H9 (cell line): ENCODE results near the gene TBC1D24. TPM values are rescaled to one million over a fixed set of nuclear protein-coding genes. Genes with fewer than 3 reads are reported as not detected.

ENCODE experiments used
- DNase-seq: peaks from one replicate; pipeline ENCODE4 v3.0.0-alpha.2; 2017
- H2AFZ ChIP-seq: one replicate; pipeline ENCODE4 v1.6.1; 2013; ENCODE audit warnings: mild to moderate bottlenecking, low read length, control low read depth, moderate library complexity
- H2AK5ac ChIP-seq: 2 replicates; pipeline ENCODE4 v1.6.1; 2013; ENCODE audit warnings: low read length, control low read depth, mixed read lengths; ENCODE audit not compliant: insufficient read length
- H2BK120ac ChIP-seq: one replicate; pipeline ENCODE4 v1.6.1; 2013; ENCODE audit warnings: low read depth, mild to moderate bottlenecking, low read length, control low read depth, inconsistent platforms; ENCODE audit not compliant: poor library complexity, severe bottlenecking
- H2BK12ac ChIP-seq: 2 replicates; pipeline ENCODE4 v1.6.1; 2013; ENCODE audit warnings: low read length, control low read depth, mixed read lengths, low read depth; ENCODE audit not compliant: insufficient read length
- H2BK15ac ChIP-seq: 2 replicates; pipeline ENCODE4 v1.6.1; 2013; ENCODE audit warnings: low read depth, low read length, control low read depth
- H2BK20ac ChIP-seq: one replicate; pipeline ENCODE4 v1.6.1; 2013; ENCODE audit warnings: low read depth, mild to moderate bottlenecking, low read length, control low read depth, inconsistent platforms; ENCODE audit not compliant: poor library complexity, severe bottlenecking
- H2BK5ac ChIP-seq: 2 replicates; pipeline ENCODE4 v1.6.1; 2013; ENCODE audit warnings: low read length, control low read depth, mixed read lengths; ENCODE audit not compliant: insufficient read length
- H3K14ac ChIP-seq: 2 replicates; pipeline ENCODE4 v1.6.1; 2013; ENCODE audit warnings: low read length, control low read depth; ENCODE audit not compliant: insufficient read depth
- H3K18ac ChIP-seq: 2 replicates; pipeline ENCODE4 v1.6.1; 2013; ENCODE audit warnings: low read depth, mild to moderate bottlenecking, mixed read lengths, low read length, control low read depth; ENCODE audit not compliant: insufficient read length
- H3K23ac ChIP-seq: 2 replicates; pipeline ENCODE4 v1.6.1; 2013; ENCODE audit warnings: low read length, control low read depth, mixed read lengths, low read depth; ENCODE audit not compliant: insufficient read length
- H3K23me2 ChIP-seq: 2 replicates; pipeline ENCODE4 v1.6.1; 2013; ENCODE audit warnings: low read depth, mild to moderate bottlenecking, mixed read lengths, low read length, control low read depth; ENCODE audit not compliant: insufficient read length, poor library complexity, severe bottlenecking
- H3K27ac ChIP-seq: 2 replicates; pipeline ENCODE4 v1.5.1; 2013; ENCODE audit warnings: low read length, control low read depth, mixed read lengths, low read depth; ENCODE audit not compliant: insufficient read length
- H3K27me3 ChIP-seq: 2 replicates; pipeline ENCODE4 v1.6.1; 2013; ENCODE audit warnings: low read length, control low read depth, inconsistent platforms; ENCODE audit not compliant: insufficient read depth
- H3K4ac ChIP-seq: 2 replicates; pipeline ENCODE4 v1.6.1; 2013; ENCODE audit warnings: low read depth, mild to moderate bottlenecking, control low read depth, inconsistent platforms, low read length, moderate library complexity
- H3K4me1 ChIP-seq: 2 replicates; pipeline ENCODE4 v1.6.1; 2013; ENCODE audit warnings: low read length, control low read depth, inconsistent platforms; ENCODE audit not compliant: insufficient read depth
- H3K4me2 ChIP-seq: 2 replicates; pipeline ENCODE4 v1.6.1; 2013; ENCODE audit warnings: low read length, control low read depth, mixed read lengths; ENCODE audit not compliant: insufficient read length, insufficient read depth
- H3K56ac ChIP-seq: 2 replicates; pipeline ENCODE4 v1.6.1; 2013; ENCODE audit warnings: low read depth, mild to moderate bottlenecking, mixed read lengths, low read length, control low read depth; ENCODE audit not compliant: insufficient read length
- H3K79me1 ChIP-seq: 2 replicates; pipeline ENCODE4 v1.6.1; 2013; ENCODE audit warnings: low read depth, mild to moderate bottlenecking, moderate library complexity, low read length, control low read depth, inconsistent platforms; ENCODE audit not compliant: insufficient read depth, poor library complexity, severe bottlenecking
- H3K79me2 ChIP-seq: 2 replicates; pipeline ENCODE4 v1.6.1; 2013; ENCODE audit warnings: low read length, control low read depth, inconsistent platforms; ENCODE audit not compliant: insufficient read depth
- H3K9ac ChIP-seq: 2 replicates; pipeline ENCODE4 v1.6.1; 2013; ENCODE audit warnings: low read length, control low read depth, mixed read lengths; ENCODE audit not compliant: insufficient read length; ENCODE audit errors: extremely low read depth
- H3K9me3 ChIP-seq: one replicate; pipeline ENCODE4 v1.6.1; 2013; ENCODE audit warnings: low read depth, low read length, inconsistent platforms; ENCODE audit not compliant: control insufficient read depth
- H3T11ph ChIP-seq: one replicate; pipeline ENCODE4 v1.6.1; 2013; ENCODE audit warnings: mild to moderate bottlenecking, low read length, control low read depth, inconsistent platforms
- H4K20me1 ChIP-seq: one replicate; pipeline ENCODE4 v1.6.1; 2013; ENCODE audit not compliant: control insufficient read depth, insufficient read length, insufficient read depth
- H4K5ac ChIP-seq: 2 replicates; pipeline ENCODE4 v1.6.1; 2013; ENCODE audit warnings: low read depth, mild to moderate bottlenecking, mixed read lengths, low read length, control low read depth; ENCODE audit not compliant: insufficient read length
- H4K8ac ChIP-seq: replicated peaks from 2 replicates; pipeline ENCODE4 v1.6.1; 2013; ENCODE audit warnings: low read length, control low read depth, mixed read lengths, low read depth; ENCODE audit not compliant: insufficient read length
- H4K91ac ChIP-seq: 2 replicates; pipeline ENCODE4 v1.6.1; 2013; ENCODE audit warnings: low read depth, mild to moderate bottlenecking, moderate library complexity, mixed read lengths, low read length, control low read depth; ENCODE audit not compliant: insufficient read length
- H3K27ac Mint-ChIP-seq, 3 experiments: 2 replicates in 2 of 3; 3 replicates in 1 of 3; pipeline ENCODE4 v1.8.0; 2020 to 2021; ENCODE audit warnings: mixed read lengths in 3 of 3, mild to moderate bottlenecking in 1 of 3, moderate library complexity in 1 of 3
- H3K27me3 Mint-ChIP-seq: 2 replicates; pipeline ENCODE4 v1.8.0; 2021; ENCODE audit warnings: low read depth, mild to moderate bottlenecking, moderate library complexity, mixed read lengths
- H3K36me3 Mint-ChIP-seq, 3 experiments: 2 replicates in 2 of 3; 3 replicates in 1 of 3; pipeline ENCODE4 v1.8.0; 2020 to 2021; ENCODE audit warnings: low read depth in 3 of 3, mixed read lengths in 3 of 3; ENCODE audit not compliant: insufficient read depth in 1 of 3
- H3K4me1 Mint-ChIP-seq, 2 experiments: 2 replicates each; pipeline ENCODE4 v1.8.0; 2020; ENCODE audit warnings: mixed read lengths in 2 of 2
- H3K4me3 Mint-ChIP-seq, 2 experiments: 2 replicates in 1 of 2; 3 replicates in 1 of 2; pipeline ENCODE4 v1.8.0; 2020 to 2021; ENCODE audit warnings: mild to moderate bottlenecking in 2 of 2, mixed read lengths in 2 of 2, moderate library complexity in 1 of 2
- H3K9me3 Mint-ChIP-seq, 2 experiments: 2 replicates in 1 of 2; 3 replicates in 1 of 2; pipeline ENCODE4 v1.8.0; 2020; ENCODE audit warnings: mild to moderate bottlenecking in 2 of 2, mixed read lengths in 2 of 2, moderate library complexity in 1 of 2
- WGBS: extraction: QIAGEN DNeasy Blood & Tissue Kit; methylation state at CpG from one replicate; pipeline ENCODE4 v1.1.7; 2013; ENCODE audit warnings: missing lambda C conversion rate, low lambda C conversion rate, mixed read lengths; ENCODE audit not compliant: insufficient read length; ENCODE audit errors: extremely low coverage; 5-methylcytosine and 5-hydroxymethylcytosine counted together
- total RNA-seq: library from RNA; stranded (reverse); gene quantifications from 2 replicates; pipeline ENCODE4 v1.2.1, GENCODE V29; 2021
- TF ChIP-seq, protein P1 (sequence below): fragments of 200-600 bp; sonication (generic); conservative IDR thresholded peaks from 3 replicates; pipeline ENCODE4 v1.8.0; 2021; ENCODE audit warnings: antibody characterized with exemption, mild to moderate bottlenecking

Gene TBC1D24
- total RNA-seq, 1 experiment from 2014 or later: 19.0 TPM

DNA sequence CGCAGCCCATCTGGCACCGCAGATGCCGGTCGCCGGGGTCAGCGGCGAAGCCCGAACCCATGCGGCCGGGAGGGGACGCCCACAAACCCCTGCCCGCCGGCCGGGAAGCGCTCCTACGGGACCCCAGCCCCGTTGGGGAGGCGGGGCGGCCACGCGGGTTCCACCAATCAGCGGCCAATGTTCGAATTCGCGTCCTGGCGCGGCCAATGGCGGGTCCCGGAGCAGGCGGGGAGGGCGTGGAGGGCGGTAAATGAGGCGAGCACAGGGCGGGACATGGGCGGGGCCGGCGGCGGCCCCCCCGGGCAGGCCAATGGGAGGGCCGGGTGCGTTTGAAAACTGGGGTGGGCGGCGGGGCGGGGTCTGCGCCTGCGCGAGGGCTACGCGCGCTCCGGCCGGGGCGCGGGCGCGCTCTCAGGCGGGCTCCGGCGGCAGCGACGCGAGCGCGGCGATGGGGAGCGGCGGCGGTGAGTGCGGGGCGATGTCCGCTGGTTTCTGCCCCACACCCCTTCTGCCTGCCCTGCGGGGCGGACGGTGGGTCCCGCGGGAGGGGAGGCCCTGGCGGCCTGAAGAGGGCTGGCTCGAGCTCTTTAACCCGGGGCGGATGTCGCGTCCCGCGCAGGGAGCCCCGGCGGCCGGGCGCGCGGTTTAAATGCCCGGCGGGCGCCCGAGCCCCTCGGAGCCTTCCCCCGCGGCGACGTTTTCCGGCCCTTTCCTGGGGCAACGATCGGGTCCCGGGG, 45.7 kb upstream of the TBC1D24 start, which contains the start of gene CCNF:
Gene CCNF, plus strand, starts transcription at position 414 of the 737 bp plus-strand sequence. Its CDS starts 35 bp downstream, at position 449.
- peaks cover 15% of the 10 kb centered on the region for H3K23me2 ChIP-seq
- H3K9me3 ChIP-seq: no peaks in the 10 kb centered on the region
- no peaks in the 10 kb centered on the region for H3K4me1 ChIP-seq
- H3K4me2 ChIP-seq: peak within 1 kb of the TSS; percentile 84
- no peak within 1 kb of the TSS for H4K5ac ChIP-seq
- peak within 1 kb of the TSS; percentile 84 for H3K14ac ChIP-seq
- peak within 1 kb of the TSS; percentile 58 for H3K9ac ChIP-seq
- DNase-seq: peak; percentile 98
- no peak within 1 kb of the TSS for H3K23ac ChIP-seq
- TF ChIP-seq, protein P1, sequence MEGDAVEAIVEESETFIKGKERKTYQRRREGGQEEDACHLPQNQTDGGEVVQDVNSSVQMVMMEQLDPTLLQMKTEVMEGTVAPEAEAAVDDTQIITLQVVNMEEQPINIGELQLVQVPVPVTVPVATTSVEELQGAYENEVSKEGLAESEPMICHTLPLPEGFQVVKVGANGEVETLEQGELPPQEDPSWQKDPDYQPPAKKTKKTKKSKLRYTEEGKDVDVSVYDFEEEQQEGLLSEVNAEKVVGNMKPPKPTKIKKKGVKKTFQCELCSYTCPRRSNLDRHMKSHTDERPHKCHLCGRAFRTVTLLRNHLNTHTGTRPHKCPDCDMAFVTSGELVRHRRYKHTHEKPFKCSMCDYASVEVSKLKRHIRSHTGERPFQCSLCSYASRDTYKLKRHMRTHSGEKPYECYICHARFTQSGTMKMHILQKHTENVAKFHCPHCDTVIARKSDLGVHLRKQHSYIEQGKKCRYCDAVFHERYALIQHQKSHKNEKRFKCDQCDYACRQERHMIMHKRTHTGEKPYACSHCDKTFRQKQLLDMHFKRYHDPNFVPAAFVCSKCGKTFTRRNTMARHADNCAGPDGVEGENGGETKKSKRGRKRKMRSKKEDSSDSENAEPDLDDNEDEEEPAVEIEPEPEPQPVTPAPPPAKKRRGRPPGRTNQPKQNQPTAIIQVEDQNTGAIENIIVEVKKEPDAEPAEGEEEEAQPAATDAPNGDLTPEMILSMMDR: no peak
- Mint-ChIP-seq H3K36me3 (peaks cover 24 to 34% (median 33%) of the 10 kb centered on the region in 3 experiments; a peak in 6 of 7 replicates), H3K4me1 (peaks cover 25 to 26% of the 10 kb centered on the region in 2 experiments), H3K27me3 (peaks cover 8% of the 10 kb centered on the region; the same call in 1 of the 2 replicates), H3K27ac (peak within 1 kb of the TSS in 1 of 3 experiments; percentile 82; a peak in 3 of 7 replicates), H3K4me3 (peak within 1 kb of the TSS; percentile 90 to 97), H3K9me3 (no peaks in the 10 kb centered on the region)
- no peak within 1 kb of the TSS; the same call in 1 of the 2 replicates for H2BK15ac ChIP-seq
- H4K8ac ChIP-seq: no peak within 1 kb of the TSS
- H2BK12ac ChIP-seq: no peak within 1 kb of the TSS
- H3K27me3 ChIP-seq: no peaks in the 10 kb centered on the region; the same call in 1 of the 2 replicates
- no peak within 1 kb of the TSS for H2AK5ac ChIP-seq
- no peak within 1 kb of the TSS for H2AFZ ChIP-seq
- H3K79me2 ChIP-seq: peaks cover 3% of the 10 kb centered on the region
- no peak within 1 kb of the TSS for H2BK120ac ChIP-seq
- no peak within 1 kb of the TSS for H4K91ac ChIP-seq
- H4K20me1 ChIP-seq: no peaks in the 10 kb centered on the region
- peak within 1 kb of the TSS; percentile 55 for H3K18ac ChIP-seq
- peaks cover 9% of the 10 kb centered on the region for H3K79me1 ChIP-seq
- H3T11ph ChIP-seq: no peak within 1 kb of the TSS
- no peak within 1 kb of the TSS for H2BK5ac ChIP-seq
- no peak within 1 kb of the TSS for H2BK20ac ChIP-seq
- no peak within 1 kb of the TSS for H3K56ac ChIP-seq
- H3K27ac ChIP-seq: no peak within 1 kb of the TSS
- no peak within 1 kb of the TSS for H3K4ac ChIP-seq
- WGBS: no CpG with 5 or more reads among the region's 103 CpGs
